ENCODE data around the gene FLYWCH1.
"Not testable (repeated sequence)": the region's sequence is repeated elsewhere in the genome, so short reads cannot be mapped to it uniquely, and the experiment has no call there.

FLYWCH1 gene

GRCh38 chr16:2928151-2928550 is 16.4 kb downstream of the FLYWCH1 start:
- not testable (repeated sequence) for DNase-seq

GRCh38 chr16:2928796-2929195 is 17.1 kb downstream of the FLYWCH1 start:
- no peak for DNase-seq

- no peak for DNase-seq
Observed at GRCh38 chr16:2929693-2930092, 18.0 kb downstream of the FLYWCH1 start.

- DNase-seq: no peak
Observed at GRCh38 chr16:2930236-2930635, 18.5 kb downstream of the FLYWCH1 start.

- DNase-seq: not testable (repeated sequence)
Observed at GRCh38 chr16:2931231-2931914, 19.6 kb downstream of the FLYWCH1 start.

- no peak for DNase-seq
Observed at GRCh38 chr16:2933136-2933535, 21.4 kb downstream of the FLYWCH1 start.

- DNase-seq: no peak
Observed at GRCh38 chr16:2933701-2934100, 22.0 kb downstream of the FLYWCH1 start.

GRCh38 chr16:2934450-2934849 is 22.7 kb downstream of the FLYWCH1 start:
- DNase-seq: no peak

- DNase-seq: no peak
Observed at GRCh38 chr16:2936436-2937011, 24.8 kb downstream of the FLYWCH1 start.

GRCh38 chr16:2937170-2937569 is 25.4 kb downstream of the FLYWCH1 start:
- DNase-seq: no peak

- no peak for DNase-seq
Observed at GRCh38 chr16:2938206-2938605, 26.5 kb downstream of the FLYWCH1 start.

- no peak for DNase-seq
Observed at GRCh38 chr16:2939968-2940367, 28.2 kb downstream of the FLYWCH1 start.

- no peak for DNase-seq
Observed at GRCh38 chr16:2942045-2942444, 30.3 kb downstream of the FLYWCH1 start.

- not testable (repeated sequence) for DNase-seq
Observed at GRCh38 chr16:2943716-2944115, 32.0 kb downstream of the FLYWCH1 start.

- no peak for DNase-seq
Observed at GRCh38 chr16:2946649-2947048, 34.9 kb downstream of the FLYWCH1 start.

- no peak for DNase-seq
Observed at GRCh38 chr16:2948807-2949704, 37.3 kb downstream of the FLYWCH1 start.

GRCh38 chr16:2949705-2950352 is 38.1 kb downstream of the FLYWCH1 start:
- DNase-seq: no peak

GRCh38 chr16:2950353-2950724 is 38.6 kb downstream of the FLYWCH1 start:
- no peak for DNase-seq

GRCh38 chr16:2950773-2951172 is 39.0 kb downstream of the FLYWCH1 start:
- no peak for DNase-seq

GRCh38 chr16:2952679-2953078 is 40.9 kb downstream of the FLYWCH1 start:
- DNase-seq: no peak

GRCh38 chr16:2953706-2954627 is 42.2 kb downstream of the FLYWCH1 start:
- DNase-seq: no peak

Data from amniotic stem cell (primary cell).